A549 (cell line): ENCODE data around the gene TRMT1L. TPM values are rescaled to one million over a fixed set of nuclear protein-coding genes. Genes with fewer than 3 reads are reported as not detected.

Source experiments
- ATAC-seq, 2 experiments: fragments of 200-7000 bp in 1 of 2; fragments of >200 bp in 1 of 2; cut with Nextera tagmentation in 1 of 2; cut with Tn5 transposase in 1 of 2; 3 replicates each; pipeline versions ENCODE4 v1.8.0 to v1.9.1; 2018 to 2020; ENCODE audit warnings: mild to moderate bottlenecking in 1 of 2, moderate library complexity in 1 of 2
- CTCF ChIA-PET: fragments of 300-600 bp; sonication (Branson Sonifier 250); formaldehyde crosslinking; extraction: SDS; loops from one replicate; lab custom pipeline; 2021; ENCODE audit warnings: antibody characterized with exemption, inconsistent platforms; lab: Yijun Ruan, JAX
- POLR2A ChIA-PET: fragments of 350-600 bp; formaldehyde crosslinking; extraction: SDS; loops from one replicate; lab custom pipeline; 2021; ENCODE audit warnings: antibody characterized with exemption, inconsistent platforms; lab: Yijun Ruan, JAX
- DNase-seq, 2 experiments: peaks; one replicate each; pipeline versions ENCODE4 v3.0.0 to v3.0.0-alpha.2; 2011 to 2016; ENCODE audit warnings: low read depth in 1 of 2, low spot score in 1 of 2
- FAIRE-seq: peaks from 2 replicates; lab custom pipeline; 2011; peaks lifted over from hg19 to GRCh38; lab: Jason Lieb, UNC
- H3K27ac ChIP-seq, 2 experiments: fragments of >200 bp; sonication (Bioruptor Twin); formaldehyde crosslinking; 3 replicates each; pipeline ENCODE4 v1.5.1; 2016 to 2017
- H3K4me1 ChIP-seq: fragments of >200 bp; sonication (Bioruptor Twin); formaldehyde crosslinking; 3 replicates; pipeline ENCODE4 v1.6.1; 2016
- H3K4me2 ChIP-seq: fragments of >200 bp; sonication (Bioruptor Twin); formaldehyde crosslinking; 3 replicates; pipeline ENCODE4 v1.6.1; 2016
- H3K4me3 ChIP-seq: fragments of >200 bp; sonication (Bioruptor Twin); formaldehyde crosslinking; 3 replicates; pipeline ENCODE4 v1.5.1; 2016
- H3K9me3 ChIP-seq: fragments of >200 bp; sonication (Bioruptor Twin); formaldehyde crosslinking; 3 replicates; pipeline ENCODE4 v1.6.1; 2016
- BHLHE40 ChIP-seq: IDR thresholded peaks from 2 replicates; pipeline ENCODE4 v1.6.1; 2012; ENCODE audit warnings: low read depth, low read length, inconsistent platforms
- CHD2 ChIP-seq: fragments of 150-350 bp; IDR thresholded peaks from 2 replicates; pipeline ENCODE4 v1.6.1; 2014; ENCODE audit warnings: low read length; ENCODE audit not compliant: partially characterized antibody
- EHMT2 ChIP-seq: fragments of 200-600 bp; sonication (generic); IDR thresholded peaks from 2 replicates; pipeline ENCODE4 v1.6.1; 2016; ENCODE audit warnings: antibody characterized with exemption, low read depth, mild to moderate bottlenecking, moderate library complexity
- EP300 ChIP-seq, 2 experiments: fragments of >200 bp; sonication (Bioruptor Twin); formaldehyde crosslinking; IDR thresholded peaks; 2 replicates in 1 of 2; 3 replicates in 1 of 2; pipeline ENCODE4 v1.6.1; 2016 to 2017
- ESRRA ChIP-seq: fragments of 150-350 bp; IDR thresholded peaks from 2 replicates; pipeline ENCODE4 v1.6.1; 2014; ENCODE audit warnings: mild to moderate bottlenecking, low read length, borderline replicate concordance
- GATA3 ChIP-seq: IDR thresholded peaks from 2 replicates; pipeline ENCODE4 v1.6.1; 2012; ENCODE audit warnings: borderline replicate concordance
- HOXB13 ChIP-seq: fragments of 250-450 bp; sonication (Bioruptor Pico); IDR thresholded peaks from 2 replicates; pipeline ENCODE4 v1.5.0; 2020; ENCODE audit warnings: low read depth, mild to moderate bottlenecking, moderate library complexity
- JUN ChIP-seq, 2 experiments: fragments of >200 bp; sonication (Bioruptor Twin); formaldehyde crosslinking; IDR thresholded peaks; 2 replicates in 1 of 2; 3 replicates in 1 of 2; pipeline ENCODE4 v1.6.1; 2016 to 2017
- KDM5A ChIP-seq: fragments of 200-600 bp; sonication (generic); IDR thresholded peaks from 2 replicates; pipeline ENCODE4 v1.6.1; 2016; ENCODE audit warnings: antibody characterized with exemption, mild to moderate bottlenecking
- MAFK ChIP-seq: fragments of 450-650 bp; IDR thresholded peaks from 2 replicates; pipeline ENCODE4 v1.6.1; 2014; ENCODE audit not compliant: partially characterized antibody
- MYC ChIP-seq: IDR thresholded peaks from 2 replicates; pipeline ENCODE4 v1.6.1; 2012; ENCODE audit warnings: mild to moderate bottlenecking, inconsistent platforms, low read length, improper control_type of control experiment, borderline replicate concordance
- NPAS2 ChIP-seq: fragments of 250-450 bp; sonication (Bioruptor Pico); IDR thresholded peaks from 2 replicates; pipeline ENCODE4 v1.8.0; 2022; ENCODE audit warnings: mild to moderate bottlenecking, moderate library complexity, borderline replicate concordance
- POLR2A ChIP-seq: IDR thresholded peaks from 2 replicates; pipeline ENCODE4 v1.6.1; 2012; ENCODE audit warnings: mild to moderate bottlenecking, low read length
- POLR2AphosphoS2 ChIP-seq: conservative IDR thresholded peaks from 2 replicates; pipeline ENCODE4 v1.6.1; 2012; ENCODE audit warnings: low read length, improper control_type of control experiment, inconsistent platforms
- RAD21 ChIP-seq, 2 experiments: fragments of >200 bp in 1 of 2; sonication (Bioruptor Twin) in 1 of 2; formaldehyde crosslinking in 1 of 2; IDR thresholded peaks in 1 of 2; conservative IDR thresholded peaks in 1 of 2; 2 replicates in 1 of 2; 3 replicates in 1 of 2; pipeline ENCODE4 v1.6.1; 2012 to 2018; ENCODE audit warnings: inconsistent platforms in 1 of 2
- RFX5 ChIP-seq: fragments of 450-650 bp; IDR thresholded peaks from 2 replicates; pipeline ENCODE4 v1.7.1; 2014; ENCODE audit warnings: antibody characterized with exemption, mild to moderate bottlenecking, moderate library complexity
- SMC3 ChIP-seq: fragments of >200 bp; sonication (Bioruptor Twin); formaldehyde crosslinking; IDR thresholded peaks from 3 replicates; pipeline ENCODE4 v1.6.1; 2018; ENCODE audit warnings: inconsistent platforms
- SREBF2 ChIP-seq: fragments of 450-650 bp; IDR thresholded peaks from 2 replicates; pipeline ENCODE4 v1.6.1; 2014; ENCODE audit warnings: mild to moderate bottlenecking, moderate library complexity
- ZFP36 ChIP-seq: fragments of 450-650 bp; IDR thresholded peaks from 2 replicates; pipeline ENCODE4 v1.6.1; 2014; ENCODE audit warnings: borderline replicate concordance; ENCODE audit not compliant: partially characterized antibody
- WGBS: methylation state at CpG from one replicate; pipeline ENCODE4 v1.1.6; 2017; ENCODE audit errors: missing lambda C conversion rate; 5-methylcytosine and 5-hydroxymethylcytosine counted together
- polyA plus RNA-seq, 4 experiments: library from polyadenylated mRNA; depleted of rRNA in 3 of 4; stranded (reverse); fragments of >200 nt; fragmentation: RNase III in 1 of 4; extraction: RNeasy Plus Mini Kit Qiagen cat#74134 plus additional on column Dnase treatment in 1 of 4; gene quantifications; 2 replicates in 3 of 4; 3 replicates in 1 of 4; pipeline ENCODE4 v1.2.3, GENCODE V29; 2011 to 2017
- TF ChIP-seq, protein P1 (sequence below): fragments of >200 bp; sonication (Bioruptor Twin); formaldehyde crosslinking; IDR thresholded peaks from 3 replicates; pipeline ENCODE4 v1.5.1; 2016
- TF ChIP-seq, protein P2 (sequence below): IDR thresholded peaks from 2 replicates; pipeline ENCODE4 v1.6.1; 2012
- TF ChIP-seq, protein P3 (sequence below): IDR thresholded peaks from 2 replicates; pipeline ENCODE4 v1.6.1; 2012; ENCODE audit warnings: low read depth, borderline replicate concordance
- TF ChIP-seq, protein P4 (sequence below): fragments of 150-350 bp; IDR thresholded peaks from 2 replicates; pipeline ENCODE4 v1.6.1; 2014; ENCODE audit warnings: low read depth, mild to moderate bottlenecking, low read length
- TF ChIP-seq, protein P5 (sequence below): fragments of 450-650 bp; IDR thresholded peaks from 2 replicates; pipeline ENCODE4 v1.6.1; 2014; ENCODE audit warnings: antibody characterized with exemption

TRMT1L gene
- polyA plus RNA-seq, 2 of the 4 experiments (the other 2 are of a cell fraction) = 17.3 to 45.1 TPM

DNA sequence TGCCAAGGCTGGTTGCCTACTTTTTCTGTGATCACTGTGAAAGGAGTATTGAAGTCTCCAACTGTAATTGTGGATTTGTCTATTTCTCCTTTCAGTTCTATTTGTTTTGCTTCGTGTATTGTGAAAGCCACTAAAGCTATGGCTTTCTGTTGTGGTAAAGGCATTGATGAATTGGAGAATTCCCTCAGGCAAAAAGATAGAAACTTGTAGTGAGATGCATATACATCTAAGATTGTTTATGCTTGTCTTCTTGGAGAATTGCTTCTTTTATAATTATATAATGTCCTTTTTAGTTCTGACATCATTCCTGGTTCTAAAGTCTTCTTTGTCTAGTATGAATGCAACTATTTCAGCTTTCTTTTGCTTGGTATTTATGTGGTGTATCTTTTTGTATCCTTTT is 37.0 kb upstream of the TRMT1L start:
- no peak overlapping the region for H3K4me2 ChIP-seq
- H3K9me3 ChIP-seq = no peaks in the 10 kb centered on the region
- WGBS = 83% methylated on average over 1 of the region's 1 CpG
- no peaks in the 10 kb centered on the region for H3K4me1 ChIP-seq
- TF ChIP-seq HOXB13 (CRISPR knock-in tag) (no peak), CHD2 (no peak), POLR2A (no peak)
- POLR2A ChIA-PET = no interaction called here
- H3K4me3 ChIP-seq = no peak overlapping the region
- CTCF ChIA-PET = interaction anchor here (0.8 kb wide), 1 partner anchor 24 kb away, joined by 3 read pairs; no protein-coding TSS in a partner anchor
- ATAC-seq (no peak), DNase-seq (no peak), FAIRE-seq (no peak)
- no peak overlapping the region for H3K27ac ChIP-seq

DNA sequence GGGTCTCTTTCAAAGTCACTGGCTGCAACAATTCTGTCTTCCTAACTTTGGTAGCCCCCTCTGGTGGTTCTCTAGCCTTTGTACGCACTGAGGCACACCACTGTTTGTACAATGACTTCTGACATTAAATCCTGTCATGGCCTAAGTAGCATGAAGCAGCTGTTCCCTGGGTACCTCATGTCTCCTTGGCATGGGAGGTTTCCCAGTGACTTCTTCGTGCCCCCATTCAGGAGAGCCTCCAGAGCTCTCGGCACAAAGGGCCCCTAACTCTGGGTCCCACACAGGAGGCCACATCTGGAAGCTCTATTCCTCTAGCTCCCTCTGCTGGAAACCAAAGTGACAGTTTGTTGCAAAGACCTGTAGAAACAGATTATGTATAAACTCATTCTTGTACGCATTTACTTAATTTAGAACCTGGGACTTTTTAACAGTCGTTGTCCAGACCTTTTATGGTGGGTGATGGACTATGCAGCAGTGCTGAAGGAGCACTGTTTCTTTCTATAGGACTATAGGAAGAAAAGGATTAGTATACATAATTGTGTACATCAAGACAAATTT is 13.6 kb upstream of the TRMT1L start:
- 33% methylated on average over 5 of the region's 5 CpGs for WGBS
- H3K4me1 ChIP-seq = no peaks in the 10 kb centered on the region
- POLR2A ChIA-PET = interaction anchor here (0.5 to 1.3 kb wide), 2 partner anchors 13 to 264 kb away, joined by 3 read pairs; partner anchors contain the start of gene SWT1
- ATAC-seq (peak; percentile 95 to 97), FAIRE-seq (no peak), DNase-seq (peak; percentile 36 to 60)
- no peaks in the 10 kb centered on the region for H3K9me3 ChIP-seq
- no peak overlapping the region for H3K27ac ChIP-seq
- peak; percentile 68 to 71 for TF ChIP-seq RAD21 (conservative IDR thresholded peaks at IDR 0.05 in 1 of 2, IDR thresholded peaks at IDR 0.05 in 1 of 2)
- no peak for TF ChIP-seq SREBF2
- no peak for TF ChIP-seq EP300 (IDR thresholded peaks at IDR 0.05)
- TF ChIP-seq KDM5A = no peak
- TF ChIP-seq, protein P1, sequence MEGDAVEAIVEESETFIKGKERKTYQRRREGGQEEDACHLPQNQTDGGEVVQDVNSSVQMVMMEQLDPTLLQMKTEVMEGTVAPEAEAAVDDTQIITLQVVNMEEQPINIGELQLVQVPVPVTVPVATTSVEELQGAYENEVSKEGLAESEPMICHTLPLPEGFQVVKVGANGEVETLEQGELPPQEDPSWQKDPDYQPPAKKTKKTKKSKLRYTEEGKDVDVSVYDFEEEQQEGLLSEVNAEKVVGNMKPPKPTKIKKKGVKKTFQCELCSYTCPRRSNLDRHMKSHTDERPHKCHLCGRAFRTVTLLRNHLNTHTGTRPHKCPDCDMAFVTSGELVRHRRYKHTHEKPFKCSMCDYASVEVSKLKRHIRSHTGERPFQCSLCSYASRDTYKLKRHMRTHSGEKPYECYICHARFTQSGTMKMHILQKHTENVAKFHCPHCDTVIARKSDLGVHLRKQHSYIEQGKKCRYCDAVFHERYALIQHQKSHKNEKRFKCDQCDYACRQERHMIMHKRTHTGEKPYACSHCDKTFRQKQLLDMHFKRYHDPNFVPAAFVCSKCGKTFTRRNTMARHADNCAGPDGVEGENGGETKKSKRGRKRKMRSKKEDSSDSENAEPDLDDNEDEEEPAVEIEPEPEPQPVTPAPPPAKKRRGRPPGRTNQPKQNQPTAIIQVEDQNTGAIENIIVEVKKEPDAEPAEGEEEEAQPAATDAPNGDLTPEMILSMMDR = peak; percentile 84
- TF ChIP-seq SMC3 = peak; percentile 69
- TF ChIP-seq, protein P2, sequence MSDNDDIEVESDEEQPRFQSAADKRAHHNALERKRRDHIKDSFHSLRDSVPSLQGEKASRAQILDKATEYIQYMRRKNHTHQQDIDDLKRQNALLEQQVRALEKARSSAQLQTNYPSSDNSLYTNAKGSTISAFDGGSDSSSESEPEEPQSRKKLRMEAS = no peak
- TF ChIP-seq ESRRA = no peak
- TF ChIP-seq RFX5 = no peak
- CTCF ChIA-PET = interaction anchor here (0.7 to 5.1 kb wide), 31 partner anchors 9 to 916 kb away, joined by 3 to 43 read pairs (median 4); partner anchors contain the start of genes HMCN1 and SWT1
- no peak overlapping the region for H3K4me3 ChIP-seq
- no peak overlapping the region for H3K4me2 ChIP-seq

DNA sequence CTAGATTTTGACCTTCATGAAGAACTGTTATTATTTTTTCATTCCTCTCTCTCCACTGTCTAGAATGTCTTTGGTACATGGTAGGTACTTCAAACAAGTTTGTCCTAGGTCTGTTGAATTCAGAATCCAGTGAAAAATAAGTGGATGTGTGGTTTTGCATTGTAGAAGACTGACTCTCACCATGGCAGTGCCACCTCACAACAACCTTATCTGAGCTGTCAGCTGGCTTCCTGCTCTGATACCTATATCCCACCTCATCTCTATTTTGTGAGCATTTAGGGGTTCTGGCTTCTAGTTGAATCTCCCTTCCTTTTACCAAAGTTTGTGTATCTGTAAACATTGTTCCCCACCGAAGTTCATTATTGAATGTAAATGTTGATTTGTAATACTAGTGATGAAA is 9.4 kb upstream of the TRMT1L start:
- 31% methylated on average over 1 of the region's 1 CpG for WGBS
- ChIA-PET CTCF (interaction anchor here (0.8 to 0.9 kb wide), 2 partner anchors 13 to 361 kb away, joined by 3 read pairs; no protein-coding TSS in a partner anchor), POLR2A (no interaction called here)
- no peak overlapping the region for H3K4me3 ChIP-seq
- no peaks in the 10 kb centered on the region for H3K4me1 ChIP-seq
- DNase-seq (no peak), FAIRE-seq (no peak), ATAC-seq (no peak)
- H3K9me3 ChIP-seq = no peaks in the 10 kb centered on the region
- H3K4me2 ChIP-seq = no peak overlapping the region
- no peak for TF ChIP-seq ZFP36
- TF ChIP-seq, protein P3, sequence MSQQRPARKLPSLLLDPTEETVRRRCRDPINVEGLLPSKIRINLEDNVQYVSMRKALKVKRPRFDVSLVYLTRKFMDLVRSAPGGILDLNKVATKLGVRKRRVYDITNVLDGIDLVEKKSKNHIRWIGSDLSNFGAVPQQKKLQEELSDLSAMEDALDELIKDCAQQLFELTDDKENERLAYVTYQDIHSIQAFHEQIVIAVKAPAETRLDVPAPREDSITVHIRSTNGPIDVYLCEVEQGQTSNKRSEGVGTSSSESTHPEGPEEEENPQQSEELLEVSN = no peak
- no peak for TF ChIP-seq KDM5A
- TF ChIP-seq MYC = no peak
- TF ChIP-seq RFX5 = no peak
- TF ChIP-seq, protein P4, sequence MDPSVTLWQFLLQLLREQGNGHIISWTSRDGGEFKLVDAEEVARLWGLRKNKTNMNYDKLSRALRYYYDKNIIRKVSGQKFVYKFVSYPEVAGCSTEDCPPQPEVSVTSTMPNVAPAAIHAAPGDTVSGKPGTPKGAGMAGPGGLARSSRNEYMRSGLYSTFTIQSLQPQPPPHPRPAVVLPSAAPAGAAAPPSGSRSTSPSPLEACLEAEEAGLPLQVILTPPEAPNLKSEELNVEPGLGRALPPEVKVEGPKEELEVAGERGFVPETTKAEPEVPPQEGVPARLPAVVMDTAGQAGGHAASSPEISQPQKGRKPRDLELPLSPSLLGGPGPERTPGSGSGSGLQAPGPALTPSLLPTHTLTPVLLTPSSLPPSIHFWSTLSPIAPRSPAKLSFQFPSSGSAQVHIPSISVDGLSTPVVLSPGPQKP = no peak
- no peak for TF ChIP-seq ESRRA
- TF ChIP-seq, protein P5, sequence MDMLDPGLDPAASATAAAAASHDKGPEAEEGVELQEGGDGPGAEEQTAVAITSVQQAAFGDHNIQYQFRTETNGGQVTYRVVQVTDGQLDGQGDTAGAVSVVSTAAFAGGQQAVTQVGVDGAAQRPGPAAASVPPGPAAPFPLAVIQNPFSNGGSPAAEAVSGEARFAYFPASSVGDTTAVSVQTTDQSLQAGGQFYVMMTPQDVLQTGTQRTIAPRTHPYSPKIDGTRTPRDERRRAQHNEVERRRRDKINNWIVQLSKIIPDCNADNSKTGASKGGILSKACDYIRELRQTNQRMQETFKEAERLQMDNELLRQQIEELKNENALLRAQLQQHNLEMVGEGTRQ = no peak
- no peak for TF ChIP-seq POLR2AphosphoS2
- TF ChIP-seq GATA3 = no peak
- TF ChIP-seq EHMT2 = no peak
- TF ChIP-seq SREBF2 = no peak
- no peak for TF ChIP-seq MAFK
- TF ChIP-seq JUN (IDR thresholded peaks at IDR 0.05) = no peak
- no peak for TF ChIP-seq BHLHE40
- TF ChIP-seq NPAS2 (CRISPR knock-in tag) = no peak
- H3K27ac ChIP-seq = no peak overlapping the region
